ENCODE measurements around the gene CNIH3.

CNIH3 gene

DNA sequence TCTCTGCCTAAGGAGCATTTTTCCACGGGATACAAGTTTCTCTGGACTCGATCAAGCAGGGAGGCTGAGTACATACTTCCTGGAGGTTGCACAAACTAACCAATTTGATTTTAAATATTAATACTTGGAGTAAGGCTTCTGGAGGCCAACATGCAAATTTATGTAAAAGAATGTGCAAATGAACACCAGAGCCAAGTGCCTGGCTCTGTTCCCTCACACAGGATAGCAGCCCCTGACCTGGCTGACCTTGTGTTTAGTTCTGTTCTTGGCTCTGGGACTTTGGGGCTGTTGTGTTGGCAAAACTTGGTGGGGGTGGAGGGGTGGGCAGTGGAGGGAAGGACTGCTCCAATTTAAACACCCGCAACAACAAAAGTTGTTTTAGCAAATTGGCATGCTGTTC, 34.2 kb downstream of the CNIH3 start:
- Histone ChIP-seq H3K9me3 (ENCODE audit: insufficient read depth, low read depth, low read length) (no peaks in the 10 kb centered on the region), H3K27me3 (ENCODE audit: insufficient read depth, low read length) (no peaks in the 10 kb centered on the region), H3K9ac (ENCODE audit: low read depth, low read length) (no peak overlapping the region), H3K27ac (ENCODE audit: low read length) (no peak overlapping the region), H3K4me3 (ENCODE audit: low read length) (no peak overlapping the region), H3K36me3 (ENCODE audit: insufficient read depth, low read depth, low read length) (no peaks in the 10 kb centered on the region), H3K4me1 (ENCODE audit: insufficient read depth, low read length) (no peaks in the 10 kb centered on the region)

- H3K27ac ChIP-seq (ENCODE audit: low read length): no peak overlapping the region
- H3K9me3 ChIP-seq (ENCODE audit: insufficient read depth, low read depth, low read length): no peaks in the 10 kb centered on the region
- H3K36me3 ChIP-seq (ENCODE audit: insufficient read depth, low read depth, low read length): no peaks in the 10 kb centered on the region
- no peak overlapping the region for H3K9ac ChIP-seq (ENCODE audit: low read depth, low read length)
- H3K4me1 ChIP-seq (ENCODE audit: insufficient read depth, low read length): no peaks in the 10 kb centered on the region
- H3K4me3 ChIP-seq (ENCODE audit: low read length): no peak overlapping the region
- no peaks in the 10 kb centered on the region for H3K27me3 ChIP-seq (ENCODE audit: insufficient read depth, low read length)
Measured at GRCh38 chr1:224651188-224651587, 35.1 kb downstream of the CNIH3 start.

GRCh38 chr1:224656392-224656791, 40.3 kb downstream of the CNIH3 start:
- no peaks in the 10 kb centered on the region for H3K9me3 ChIP-seq (ENCODE audit: insufficient read depth, low read depth, low read length)
- no peak overlapping the region for H3K9ac ChIP-seq (ENCODE audit: low read depth, low read length)

GRCh38 chr1:224660074-224660473, 44.0 kb downstream of the CNIH3 start:
- Histone ChIP-seq H3K4me1 (ENCODE audit: insufficient read depth, low read length) (no peaks in the 10 kb centered on the region), H3K9me3 (ENCODE audit: insufficient read depth, low read depth, low read length) (no peaks in the 10 kb centered on the region), H3K36me3 (ENCODE audit: insufficient read depth, low read depth, low read length) (no peaks in the 10 kb centered on the region), H3K9ac (ENCODE audit: low read depth, low read length) (no peak overlapping the region), H3K27ac (ENCODE audit: low read length) (no peak overlapping the region), H3K27me3 (ENCODE audit: insufficient read depth, low read length) (no peaks in the 10 kb centered on the region), H3K4me3 (ENCODE audit: low read length) (no peak overlapping the region)

More at GRCh38 chr1:224656392-224656791, 40.3 kb downstream of the CNIH3 start:
- Histone ChIP-seq H3K4me3 (ENCODE audit: low read length) (no peak overlapping the region), H3K36me3 (ENCODE audit: insufficient read depth, low read depth, low read length) (no peaks in the 10 kb centered on the region), H3K27me3 (ENCODE audit: insufficient read depth, low read length) (no peaks in the 10 kb centered on the region), H3K4me1 (ENCODE audit: insufficient read depth, low read length) (no peaks in the 10 kb centered on the region), H3K27ac (ENCODE audit: low read length) (no peak overlapping the region)

- no peaks in the 10 kb centered on the region for H3K27me3 ChIP-seq (ENCODE audit: insufficient read depth, low read length)
- H3K36me3 ChIP-seq (ENCODE audit: insufficient read depth, low read depth, low read length): no peaks in the 10 kb centered on the region
- H3K4me1 ChIP-seq (ENCODE audit: insufficient read depth, low read length): no peaks in the 10 kb centered on the region
- H3K9ac ChIP-seq (ENCODE audit: low read depth, low read length): no peak overlapping the region
- H3K27ac ChIP-seq (ENCODE audit: low read length): no peak overlapping the region
- no peak overlapping the region for H3K4me3 ChIP-seq (ENCODE audit: low read length)
- H3K9me3 ChIP-seq (ENCODE audit: insufficient read depth, low read depth, low read length): no peaks in the 10 kb centered on the region
Measured at GRCh38 chr1:224662870-224663269, 46.8 kb downstream of the CNIH3 start.

DNA sequence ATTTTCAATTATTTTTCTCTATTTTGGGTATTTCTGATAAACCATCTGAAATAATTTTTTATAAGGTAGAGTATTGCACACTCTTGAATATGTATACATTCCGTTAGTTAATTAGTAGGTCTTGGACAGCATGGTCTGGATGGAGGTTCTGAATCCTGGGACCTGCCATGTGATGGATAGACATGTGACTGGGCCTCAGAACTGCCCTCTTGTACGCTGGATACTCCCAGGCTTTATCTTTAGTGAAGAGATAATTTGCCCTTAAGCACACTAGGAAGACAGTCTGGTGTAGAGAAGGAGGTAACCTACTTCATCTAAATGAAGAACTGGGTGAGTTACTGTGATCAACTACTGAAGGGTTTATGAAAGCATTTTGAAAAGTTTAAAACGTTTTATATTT, 48.9 kb downstream of the CNIH3 start:
- Histone ChIP-seq H3K36me3 (ENCODE audit: insufficient read depth, low read depth, low read length) (no peaks in the 10 kb centered on the region), H3K4me1 (ENCODE audit: insufficient read depth, low read length) (no peaks in the 10 kb centered on the region)

GRCh38 chr1:224666078-224666477, 50.0 kb downstream of the CNIH3 start:
- H3K4me3 ChIP-seq (ENCODE audit: low read length): no peak overlapping the region

More for the DNA sequence above, 48.9 kb downstream of the CNIH3 start:
- H3K27ac ChIP-seq (ENCODE audit: low read length): no peak overlapping the region
- no peak overlapping the region for H3K9ac ChIP-seq (ENCODE audit: low read depth, low read length)
- H3K27me3 ChIP-seq (ENCODE audit: insufficient read depth, low read length): no peaks in the 10 kb centered on the region
- H3K4me3 ChIP-seq (ENCODE audit: low read length): no peak overlapping the region
- no peaks in the 10 kb centered on the region for H3K9me3 ChIP-seq (ENCODE audit: insufficient read depth, low read depth, low read length)

DNA sequence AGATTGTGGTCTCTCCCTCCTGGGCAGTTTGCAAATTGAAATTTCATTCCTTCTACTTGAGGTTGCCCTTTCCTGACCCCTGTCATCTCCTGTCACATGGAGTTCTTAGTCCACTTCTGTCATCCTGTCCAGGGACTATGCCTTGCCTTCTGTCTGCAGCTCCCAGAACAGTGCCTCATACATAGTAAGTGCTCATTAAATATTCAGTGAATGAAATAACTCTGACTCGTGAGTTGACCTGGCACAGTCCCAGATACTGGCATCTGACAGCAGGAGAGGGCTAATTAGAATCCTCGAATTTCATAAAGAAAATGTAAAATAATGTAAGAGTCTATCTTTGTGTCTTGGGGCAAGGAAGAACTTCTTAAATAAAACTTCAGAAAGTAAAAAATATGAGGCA, 50.8 kb downstream of the CNIH3 start:
- no peaks in the 10 kb centered on the region for H3K9me3 ChIP-seq (ENCODE audit: insufficient read depth, low read depth, low read length)
- H3K4me1 ChIP-seq (ENCODE audit: insufficient read depth, low read length): 0 out of 2 replicates have a peak, but pooled peaks cover 1% of the 10 kb centered on the region
- no peaks in the 10 kb centered on the region for H3K36me3 ChIP-seq (ENCODE audit: insufficient read depth, low read depth, low read length)
- H3K4me3 ChIP-seq (ENCODE audit: low read length): no peak overlapping the region
- H3K9ac ChIP-seq (ENCODE audit: low read depth, low read length): no peak overlapping the region
- H3K27ac ChIP-seq (ENCODE audit: low read length): no peak overlapping the region
- H3K27me3 ChIP-seq (ENCODE audit: insufficient read depth, low read length): no peaks in the 10 kb centered on the region

More at GRCh38 chr1:224666078-224666477, 50.0 kb downstream of the CNIH3 start:
- no peak overlapping the region for H3K9ac ChIP-seq (ENCODE audit: low read depth, low read length)
- H3K27me3 ChIP-seq (ENCODE audit: insufficient read depth, low read length): no peaks in the 10 kb centered on the region
- no peaks in the 10 kb centered on the region for H3K36me3 ChIP-seq (ENCODE audit: insufficient read depth, low read depth, low read length)
- no peak overlapping the region for H3K27ac ChIP-seq (ENCODE audit: low read length)
- H3K4me1 ChIP-seq (ENCODE audit: insufficient read depth, low read length): no peaks in the 10 kb centered on the region
- no peaks in the 10 kb centered on the region for H3K9me3 ChIP-seq (ENCODE audit: insufficient read depth, low read depth, low read length)

- no peaks in the 10 kb centered on the region for H3K9me3 ChIP-seq (ENCODE audit: insufficient read depth, low read depth, low read length)
Measured at GRCh38 chr1:224668984-224669383, 52.9 kb downstream of the CNIH3 start.

GRCh38 chr1:224669403-224669802, 53.3 kb downstream of the CNIH3 start:
- no peaks in the 10 kb centered on the region for H3K27me3 ChIP-seq (ENCODE audit: insufficient read depth, low read length)
- H3K4me3 ChIP-seq (ENCODE audit: low read length): no peak overlapping the region
- H3K9me3 ChIP-seq (ENCODE audit: insufficient read depth, low read depth, low read length): no peaks in the 10 kb centered on the region
- no peak overlapping the region for H3K9ac ChIP-seq (ENCODE audit: low read depth, low read length)
- H3K36me3 ChIP-seq (ENCODE audit: insufficient read depth, low read depth, low read length): no peaks in the 10 kb centered on the region
- H3K4me1 ChIP-seq (ENCODE audit: insufficient read depth, low read length): 0 out of 2 replicates have a peak, but pooled peaks cover 4% of the 10 kb centered on the region
- no peak overlapping the region for H3K27ac ChIP-seq (ENCODE audit: low read length)

More at GRCh38 chr1:224668984-224669383, 52.9 kb downstream of the CNIH3 start:
- Histone ChIP-seq H3K27me3 (ENCODE audit: insufficient read depth, low read length) (no peaks in the 10 kb centered on the region), H3K4me1 (ENCODE audit: insufficient read depth, low read length) (0 out of 2 replicates have a peak, but pooled peaks cover 4% of the 10 kb centered on the region), H3K36me3 (ENCODE audit: insufficient read depth, low read depth, low read length) (no peaks in the 10 kb centered on the region), H3K27ac (ENCODE audit: low read length) (no peak overlapping the region), H3K4me3 (ENCODE audit: low read length) (no peak overlapping the region), H3K9ac (ENCODE audit: low read depth, low read length) (no peak overlapping the region)

DNA sequence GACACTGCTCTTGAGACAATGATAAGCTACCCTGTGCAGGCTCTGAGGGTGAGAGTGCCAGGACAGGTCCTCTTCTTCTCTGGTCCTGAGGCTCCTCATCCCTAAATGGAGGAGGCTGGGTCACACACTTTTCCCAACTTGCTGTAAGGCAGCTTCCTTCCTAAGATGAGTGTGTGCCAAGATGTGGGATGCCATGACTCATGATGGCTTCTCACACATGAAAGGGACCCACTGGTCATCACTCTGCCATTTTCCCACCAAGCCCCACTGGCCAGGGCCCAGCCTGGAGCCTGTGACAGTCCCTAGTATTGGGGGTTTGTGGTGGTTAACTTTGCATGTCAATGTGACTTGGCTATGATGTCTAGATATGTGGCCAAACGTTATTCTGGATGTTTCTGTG, 54.4 kb downstream of the CNIH3 start:
- Histone ChIP-seq H3K4me1 (ENCODE audit: insufficient read depth, low read length) (0 out of 2 replicates have a peak, but pooled peaks cover 4% of the 10 kb centered on the region), H3K36me3 (ENCODE audit: insufficient read depth, low read depth, low read length) (no peaks in the 10 kb centered on the region), H3K9ac (ENCODE audit: low read depth, low read length) (no peak overlapping the region), H3K27ac (ENCODE audit: low read length) (no peak overlapping the region), H3K27me3 (ENCODE audit: insufficient read depth, low read length) (no peaks in the 10 kb centered on the region), H3K4me3 (ENCODE audit: low read length) (no peak overlapping the region), H3K9me3 (ENCODE audit: insufficient read depth, low read depth, low read length) (no peaks in the 10 kb centered on the region)

DNA sequence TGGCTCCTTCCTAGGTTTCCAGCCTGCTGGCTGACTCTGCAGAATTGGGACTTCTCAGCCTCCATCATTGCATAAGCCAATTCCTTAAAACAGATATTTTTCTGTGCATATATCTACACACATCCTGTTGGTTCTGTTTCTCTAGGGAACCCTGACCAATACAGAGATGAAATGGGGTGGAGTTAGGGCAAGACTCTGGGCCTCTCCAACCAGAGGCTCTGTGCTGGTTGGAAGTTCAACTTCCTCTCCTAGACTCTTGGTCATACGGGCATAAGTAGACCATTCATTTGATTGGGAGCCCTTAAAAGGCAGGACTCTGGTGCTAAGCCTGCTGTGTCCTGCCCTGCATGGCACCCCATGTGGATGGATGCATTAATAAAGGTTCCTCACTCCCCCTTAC, 55.0 kb downstream of the CNIH3 start:
- Histone ChIP-seq H3K4me3 (ENCODE audit: low read length) (no peak overlapping the region), H3K27ac (ENCODE audit: low read length) (no peak overlapping the region), H3K27me3 (ENCODE audit: insufficient read depth, low read length) (no peaks in the 10 kb centered on the region), H3K4me1 (ENCODE audit: insufficient read depth, low read length) (0 out of 2 replicates have a peak, but pooled peaks cover 4% of the 10 kb centered on the region), H3K9me3 (ENCODE audit: insufficient read depth, low read depth, low read length) (no peaks in the 10 kb centered on the region), H3K36me3 (ENCODE audit: insufficient read depth, low read depth, low read length) (no peaks in the 10 kb centered on the region), H3K9ac (ENCODE audit: low read depth, low read length) (no peak overlapping the region)

Data from iPS-20b (cell line).